Measurements from ENCODE around the gene TCOF1.

Gene TCOF1, protein sequence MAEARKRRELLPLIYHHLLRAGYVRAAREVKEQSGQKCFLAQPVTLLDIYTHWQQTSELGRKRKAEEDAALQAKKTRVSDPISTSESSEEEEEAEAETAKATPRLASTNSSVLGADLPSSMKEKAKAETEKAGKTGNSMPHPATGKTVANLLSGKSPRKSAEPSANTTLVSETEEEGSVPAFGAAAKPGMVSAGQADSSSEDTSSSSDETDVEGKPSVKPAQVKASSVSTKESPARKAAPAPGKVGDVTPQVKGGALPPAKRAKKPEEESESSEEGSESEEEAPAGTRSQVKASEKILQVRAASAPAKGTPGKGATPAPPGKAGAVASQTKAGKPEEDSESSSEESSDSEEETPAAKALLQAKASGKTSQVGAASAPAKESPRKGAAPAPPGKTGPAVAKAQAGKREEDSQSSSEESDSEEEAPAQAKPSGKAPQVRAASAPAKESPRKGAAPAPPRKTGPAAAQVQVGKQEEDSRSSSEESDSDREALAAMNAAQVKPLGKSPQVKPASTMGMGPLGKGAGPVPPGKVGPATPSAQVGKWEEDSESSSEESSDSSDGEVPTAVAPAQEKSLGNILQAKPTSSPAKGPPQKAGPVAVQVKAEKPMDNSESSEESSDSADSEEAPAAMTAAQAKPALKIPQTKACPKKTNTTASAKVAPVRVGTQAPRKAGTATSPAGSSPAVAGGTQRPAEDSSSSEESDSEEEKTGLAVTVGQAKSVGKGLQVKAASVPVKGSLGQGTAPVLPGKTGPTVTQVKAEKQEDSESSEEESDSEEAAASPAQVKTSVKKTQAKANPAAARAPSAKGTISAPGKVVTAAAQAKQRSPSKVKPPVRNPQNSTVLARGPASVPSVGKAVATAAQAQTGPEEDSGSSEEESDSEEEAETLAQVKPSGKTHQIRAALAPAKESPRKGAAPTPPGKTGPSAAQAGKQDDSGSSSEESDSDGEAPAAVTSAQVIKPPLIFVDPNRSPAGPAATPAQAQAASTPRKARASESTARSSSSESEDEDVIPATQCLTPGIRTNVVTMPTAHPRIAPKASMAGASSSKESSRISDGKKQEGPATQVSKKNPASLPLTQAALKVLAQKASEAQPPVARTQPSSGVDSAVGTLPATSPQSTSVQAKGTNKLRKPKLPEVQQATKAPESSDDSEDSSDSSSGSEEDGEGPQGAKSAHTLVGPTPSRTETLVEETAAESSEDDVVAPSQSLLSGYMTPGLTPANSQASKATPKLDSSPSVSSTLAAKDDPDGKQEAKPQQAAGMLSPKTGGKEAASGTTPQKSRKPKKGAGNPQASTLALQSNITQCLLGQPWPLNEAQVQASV (N-terminal part only)
- total RNA-seq = 110 to 283 (median 121) reads per million in 3 experiments

DNA sequence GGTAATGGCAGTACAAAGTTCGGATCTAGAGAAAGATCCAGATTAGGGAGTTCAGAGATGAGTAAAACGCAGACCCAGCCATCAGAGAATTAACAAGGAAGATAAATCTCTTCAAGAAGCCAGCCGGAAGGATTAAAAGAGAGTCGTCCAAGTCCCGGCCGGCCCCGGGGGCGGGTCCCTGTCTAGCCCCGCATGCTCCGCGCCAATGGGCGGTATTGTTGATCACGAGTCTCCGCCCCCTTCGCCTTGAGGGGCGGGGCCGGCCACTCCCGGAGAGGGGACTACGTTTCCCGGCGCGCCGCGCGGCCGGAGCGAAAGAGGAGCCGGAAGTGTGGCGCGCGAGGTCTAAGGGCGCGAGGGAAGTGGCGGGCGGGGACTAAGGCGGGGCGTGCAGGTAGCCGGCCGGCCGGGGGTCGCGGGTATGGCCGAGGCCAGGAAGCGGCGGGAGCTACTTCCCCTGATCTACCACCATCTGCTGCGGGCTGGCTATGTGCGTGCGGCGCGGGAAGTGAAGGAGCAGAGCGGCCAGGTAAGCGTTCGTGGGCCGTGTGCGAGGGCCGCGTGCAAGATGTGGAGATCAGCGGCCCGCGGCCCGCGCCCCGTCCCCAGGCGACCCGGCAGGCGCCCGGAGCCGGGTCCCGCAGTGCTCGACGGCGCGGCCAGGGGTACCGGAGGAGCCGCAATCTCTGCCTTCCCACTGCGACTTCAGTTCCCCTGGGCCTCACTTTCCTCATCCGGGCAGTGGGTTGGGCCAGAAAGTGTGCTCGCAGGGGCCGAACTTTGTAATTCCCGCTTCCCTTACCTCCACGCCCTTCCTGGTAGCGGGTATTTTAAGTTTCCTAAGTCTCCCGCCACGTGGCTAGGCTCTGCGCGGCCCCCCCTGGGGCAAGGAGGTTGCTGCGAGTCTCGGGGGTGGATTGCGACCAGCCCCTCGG lies at the start of gene TCOF1:
Gene TCOF1, plus strand, starts transcription at position 372 of the 935 bp plus-strand sequence. Its CDS starts 50 bp downstream, at position 422.
- peak; percentile 96 for DNase-seq

DNA sequence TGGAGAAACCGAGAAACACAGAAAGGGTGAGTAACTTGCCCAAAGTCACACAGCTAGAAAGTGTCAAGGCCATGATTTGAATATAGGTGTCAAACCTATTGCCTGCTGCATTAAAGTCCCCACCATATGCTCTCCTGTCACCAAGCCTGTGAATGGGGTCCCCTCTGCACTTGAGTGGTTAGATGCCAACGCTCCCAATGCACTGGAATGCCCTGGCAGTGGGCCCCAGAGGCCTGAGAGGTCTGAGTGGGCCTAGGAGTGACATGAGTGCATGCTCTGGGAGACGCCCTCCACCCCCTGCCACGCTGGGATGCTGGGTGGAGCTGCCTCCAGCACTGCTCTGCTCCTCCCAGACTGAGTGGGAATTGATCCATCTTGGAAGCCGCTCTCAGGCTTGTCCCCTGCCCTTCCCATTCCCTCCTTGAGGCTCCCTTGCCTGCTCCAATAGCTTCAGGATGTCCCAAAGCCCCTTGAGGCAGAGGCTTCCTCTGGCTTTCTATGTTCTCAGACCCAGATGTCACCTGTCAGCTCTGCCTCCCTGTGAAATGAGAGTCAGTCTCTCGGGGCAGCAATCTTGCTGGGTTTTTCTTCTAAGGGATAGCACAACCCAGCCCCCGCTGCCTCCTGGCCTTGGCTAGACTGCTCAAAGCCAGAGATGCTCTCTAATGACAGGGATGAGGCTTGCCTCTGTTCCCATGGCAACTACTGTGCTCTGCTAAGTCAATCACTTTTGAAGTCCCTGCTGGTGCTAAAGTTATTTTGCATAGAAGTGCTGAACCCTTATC lies 48.2 kb upstream of the TCOF1 start:
- DNase-seq = no peak

DNA sequence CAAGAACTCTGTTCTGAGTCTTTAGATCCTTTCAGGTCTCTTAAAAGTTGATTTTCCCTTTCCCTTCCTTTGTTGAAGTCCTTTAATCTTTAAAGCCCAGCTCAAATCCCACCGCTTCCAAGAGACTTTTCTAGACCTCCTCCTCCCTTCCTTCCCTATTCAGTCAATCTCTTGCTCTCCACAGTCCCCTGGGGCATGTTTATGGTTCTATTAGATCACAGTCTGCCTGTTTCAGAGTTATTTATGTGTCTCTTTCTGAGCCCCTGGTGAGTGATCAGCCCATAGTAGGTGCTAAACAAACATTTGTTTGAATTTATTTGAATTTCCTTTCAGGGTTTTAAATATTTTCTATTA lies 47.6 kb upstream of the TCOF1 start:
- no peak for DNase-seq

DNA sequence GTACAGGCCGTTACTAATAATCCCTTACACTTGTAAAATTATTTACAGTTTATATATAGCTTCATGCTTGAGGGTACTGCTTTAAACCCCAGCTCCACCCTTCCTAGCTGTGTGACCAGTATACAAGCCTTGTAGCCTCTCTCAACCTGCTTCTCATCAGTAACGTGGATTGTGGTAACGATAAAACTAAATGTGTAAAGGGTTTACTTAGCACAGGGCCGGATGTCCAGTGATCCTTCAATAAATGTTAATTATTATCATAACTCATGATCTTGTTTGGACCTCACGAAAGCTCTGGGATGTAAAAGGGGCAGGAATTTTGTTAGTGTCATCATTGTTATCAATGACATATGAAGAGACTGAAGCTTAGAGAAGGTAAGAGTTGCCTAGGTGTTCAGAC lies 47.3 kb upstream of the TCOF1 start:
- no peak for DNase-seq

DNA sequence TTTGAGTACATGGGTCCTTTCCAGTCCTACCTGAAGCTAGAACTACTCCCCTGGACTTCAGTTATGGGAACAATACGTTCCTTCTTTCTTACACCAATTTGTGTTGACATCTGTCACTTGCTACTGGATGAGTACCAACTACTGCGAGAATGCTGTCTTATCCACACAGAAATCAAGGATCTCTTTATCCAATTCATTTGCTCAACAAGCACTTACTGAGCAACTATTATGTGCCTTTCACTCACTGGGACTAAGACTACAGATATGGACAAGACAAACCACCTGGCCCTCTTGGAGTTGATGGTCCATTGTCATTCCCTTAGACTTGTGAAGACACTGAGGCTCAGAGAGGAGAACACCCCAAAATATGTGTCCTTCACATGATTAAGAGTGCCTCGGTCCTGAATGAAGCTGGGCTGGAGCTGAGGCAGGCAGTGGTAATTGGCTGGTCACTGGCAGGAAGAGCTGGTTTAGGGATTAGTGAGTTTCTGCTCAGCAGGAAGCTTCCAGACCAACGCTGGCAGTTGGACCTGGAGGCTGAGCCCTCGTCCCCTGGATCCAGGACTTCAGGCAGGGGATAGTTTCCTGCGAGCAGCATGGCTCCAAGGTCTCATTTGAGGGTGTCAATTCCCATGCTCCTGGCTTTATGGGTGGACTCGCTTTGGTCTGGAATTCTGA lies 46.3 kb upstream of the TCOF1 start:
- DNase-seq = no peak

DNA sequence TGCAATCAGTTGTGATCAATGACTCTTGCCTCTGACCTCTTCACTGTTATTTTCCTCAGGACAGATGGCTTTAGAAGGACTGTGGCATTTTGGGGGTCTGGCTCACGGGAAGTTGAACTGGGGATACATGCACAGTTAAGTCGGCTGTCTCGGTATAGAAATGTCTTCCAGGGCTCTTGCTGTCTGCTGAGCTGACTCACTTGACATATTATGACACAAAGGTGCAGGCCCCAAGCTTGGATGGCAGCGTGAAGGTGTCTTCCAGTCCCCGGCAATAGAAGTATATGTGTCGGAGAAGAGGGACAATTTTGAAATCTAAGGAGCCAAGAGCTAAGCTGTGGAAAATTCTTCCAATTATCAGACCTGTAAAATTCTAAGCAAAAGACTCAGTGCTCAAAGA lies 45.0 kb upstream of the TCOF1 start:
- DNase-seq = no peak

DNA sequence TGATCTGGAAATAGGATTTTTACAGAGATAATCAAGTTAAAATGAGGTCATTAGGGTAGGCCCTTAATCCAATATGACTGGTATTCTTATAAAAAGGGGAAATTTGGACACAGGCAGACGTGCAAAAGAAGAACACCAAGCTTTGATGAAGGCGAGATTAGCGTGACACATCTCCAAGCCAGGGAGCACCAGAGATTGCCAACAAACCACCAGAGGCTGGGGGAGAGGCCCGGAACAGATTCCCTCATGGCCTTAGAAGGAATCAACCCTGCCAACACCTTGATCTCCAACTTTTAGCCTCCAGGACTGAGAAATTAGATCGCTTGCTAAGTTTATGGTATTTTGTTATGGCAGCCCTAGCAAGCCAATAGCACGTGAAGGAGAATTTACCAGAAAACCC lies 44.0 kb upstream of the TCOF1 start:
- DNase-seq = no peak

DNA sequence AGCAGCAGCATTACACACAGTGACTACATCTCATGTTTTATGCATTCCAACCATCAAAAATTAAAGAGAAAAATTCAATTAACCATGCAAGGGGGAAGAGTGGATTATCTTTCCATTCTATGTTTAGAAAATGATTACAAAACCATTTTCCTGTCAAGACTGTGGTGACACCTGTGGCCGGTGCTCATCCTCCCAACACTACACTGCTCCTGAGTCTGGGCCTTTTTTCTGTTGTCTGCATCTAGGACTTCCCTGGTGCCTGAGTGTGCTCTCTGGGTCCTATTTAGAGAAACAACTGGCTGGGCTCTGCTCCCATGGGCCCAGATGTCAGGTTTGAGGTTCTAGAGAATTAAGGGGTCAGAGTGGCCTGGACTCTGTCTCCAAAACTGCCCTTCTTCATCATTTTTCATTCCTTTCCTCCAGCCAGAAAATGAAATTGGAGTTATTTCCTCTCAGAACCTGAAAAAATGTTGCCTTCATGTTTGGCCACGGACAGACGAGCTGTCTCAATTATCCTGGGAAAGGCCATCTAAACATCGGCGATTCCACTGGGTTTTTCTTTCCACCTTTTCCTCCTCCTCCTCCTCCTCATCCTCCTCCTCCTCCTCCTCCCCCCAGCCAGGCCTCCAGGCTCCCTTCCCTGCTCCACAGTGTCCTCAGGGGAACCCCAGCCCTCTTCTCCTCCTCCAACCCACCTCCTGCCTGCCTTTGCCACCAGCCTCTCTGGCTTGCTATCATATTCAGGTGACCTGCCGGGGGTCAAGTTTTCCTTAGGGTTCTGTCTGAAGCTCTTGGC lies 43.4 kb upstream of the TCOF1 start:
- no peak for DNase-seq

DNA sequence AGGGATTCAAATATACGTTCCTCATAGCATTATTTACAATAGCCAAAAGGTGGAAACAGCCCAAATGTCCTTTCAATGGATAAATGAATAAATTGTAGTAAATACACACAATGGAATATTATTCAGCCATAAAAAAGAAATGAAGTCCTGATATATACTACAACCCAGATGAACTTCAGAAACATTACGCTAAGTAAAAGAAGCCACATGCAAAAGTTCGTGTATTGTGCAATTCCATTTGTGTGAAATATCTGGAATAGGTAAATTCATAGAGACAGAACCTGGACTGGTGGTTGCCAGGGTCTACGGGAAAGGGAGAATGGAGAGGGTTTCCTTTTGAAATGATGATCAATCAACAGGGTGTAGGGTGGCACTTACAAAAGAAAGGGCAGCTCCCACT lies 42.3 kb upstream of the TCOF1 start:
- no peak for DNase-seq

DNA sequence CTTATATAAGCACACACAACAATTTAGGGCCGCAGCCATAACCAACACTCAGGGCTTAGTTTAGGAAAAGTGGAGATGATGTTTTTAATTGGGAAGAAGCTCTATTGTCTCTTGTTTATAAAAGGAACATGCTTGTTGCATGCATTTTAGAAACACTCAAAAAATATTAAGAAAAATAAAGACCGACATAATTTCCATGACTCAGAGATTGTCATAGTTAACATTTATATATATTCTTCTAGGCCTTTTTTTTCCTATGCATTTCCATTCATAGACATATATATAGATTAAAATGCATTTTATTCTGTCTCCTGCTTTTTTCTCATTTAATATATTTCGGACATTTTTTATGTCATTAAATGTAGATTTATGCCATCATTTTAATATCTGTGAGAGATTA lies 41.2 kb upstream of the TCOF1 start:
- no peak for DNase-seq

DNA sequence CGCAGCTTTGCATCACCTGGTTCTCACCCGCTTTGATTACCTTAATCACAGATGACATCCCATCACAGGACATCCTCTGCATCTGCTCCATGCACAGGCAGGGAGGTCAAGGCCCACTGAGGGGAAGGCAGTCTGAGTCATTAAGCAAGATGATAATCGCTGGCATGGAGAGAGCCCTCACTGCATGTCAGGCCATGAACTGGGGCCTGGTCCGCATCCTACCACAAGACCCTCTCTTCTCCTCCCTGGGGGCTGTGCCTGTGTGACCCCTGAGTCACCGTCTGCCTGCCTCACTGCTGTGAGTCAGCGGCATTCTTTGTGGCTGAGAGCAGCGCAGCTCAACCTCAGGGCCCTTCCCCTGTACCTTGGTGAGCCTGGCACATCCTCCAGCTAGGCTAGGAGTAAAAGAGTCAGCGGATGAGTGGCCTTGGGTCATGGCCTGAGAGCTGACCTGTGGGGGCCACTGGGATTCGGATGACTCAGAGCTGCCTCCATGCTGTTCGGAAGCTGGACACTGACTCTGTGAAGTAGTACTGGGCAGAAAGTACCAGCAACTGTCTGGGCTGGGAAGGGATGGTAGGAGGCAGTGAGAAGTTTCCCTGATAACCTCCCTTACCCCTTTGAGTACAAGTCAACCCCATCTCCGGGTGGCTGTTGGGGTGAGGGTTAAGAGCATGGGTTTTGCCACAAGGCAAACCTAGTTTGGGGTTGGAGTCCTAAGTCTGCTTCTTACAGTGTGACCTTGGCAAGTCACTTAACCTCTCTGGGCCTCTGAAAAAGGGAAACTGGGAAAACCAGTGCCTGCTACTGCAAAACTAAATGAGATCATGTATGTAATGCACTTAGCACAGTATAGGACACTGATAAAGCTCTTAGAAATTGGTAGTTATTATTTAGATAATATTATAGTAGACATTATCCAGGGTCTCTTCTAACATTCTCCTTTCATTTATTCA lies 40.2 kb upstream of the TCOF1 start:
- DNase-seq = no peak

DNA sequence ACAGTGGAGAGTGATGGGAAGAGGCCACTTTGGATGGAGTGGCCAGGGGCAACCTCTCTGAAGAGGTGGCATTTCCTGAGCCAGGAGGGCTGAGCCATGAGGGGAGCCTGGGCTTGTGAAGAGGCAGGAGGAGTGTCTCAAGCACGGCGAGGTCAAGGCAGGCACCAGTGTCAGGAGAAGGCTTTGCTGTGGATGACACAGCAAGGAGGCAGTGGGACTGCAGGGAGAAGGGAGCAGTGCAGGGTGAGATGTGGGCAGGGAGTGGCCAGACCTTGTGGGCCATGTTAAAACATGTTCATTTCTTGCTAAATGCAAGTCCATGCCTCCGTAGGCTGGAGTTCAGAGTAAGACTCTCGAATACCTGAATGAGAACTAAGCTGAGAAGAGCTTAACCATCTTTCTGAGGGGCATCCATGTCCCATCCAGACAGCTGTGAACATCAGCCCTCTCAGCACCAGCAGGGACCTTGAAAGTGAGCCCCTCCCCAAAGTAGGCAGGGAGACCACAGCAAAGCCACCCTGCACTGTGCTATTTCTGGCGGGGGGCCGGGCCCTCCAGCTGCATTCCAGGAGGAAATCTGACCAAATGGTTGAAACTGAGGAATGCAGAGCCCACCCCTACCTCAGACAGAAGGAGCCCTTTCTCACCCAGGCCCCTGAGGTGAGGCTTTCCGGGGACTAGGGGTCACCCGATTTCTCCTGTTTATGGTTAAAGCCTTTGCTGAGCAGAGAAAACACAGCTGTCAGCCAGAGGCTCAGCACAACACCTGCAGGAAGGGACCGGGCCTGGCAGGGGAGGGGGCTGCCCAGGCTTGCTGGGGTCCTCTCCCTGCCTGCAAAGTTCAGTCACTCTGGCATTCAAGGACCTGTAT lies 38.6 kb upstream of the TCOF1 start:
- no peak for DNase-seq

DNA sequence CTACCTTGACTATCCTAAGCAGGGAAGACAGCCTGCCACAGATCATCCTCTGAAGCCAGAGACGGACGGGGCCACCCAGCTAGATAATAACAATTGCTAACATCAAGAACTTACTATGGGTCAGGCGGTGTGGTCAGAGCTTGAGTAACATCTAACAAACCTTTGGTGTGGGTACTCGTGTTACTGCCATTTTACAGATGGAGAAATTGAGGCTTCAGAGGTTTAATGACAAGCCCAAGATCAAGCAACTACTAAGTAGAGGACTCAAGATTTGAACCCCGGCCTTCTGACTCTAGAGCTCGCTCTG lies 38.1 kb upstream of the TCOF1 start:
- no peak for DNase-seq

DNA sequence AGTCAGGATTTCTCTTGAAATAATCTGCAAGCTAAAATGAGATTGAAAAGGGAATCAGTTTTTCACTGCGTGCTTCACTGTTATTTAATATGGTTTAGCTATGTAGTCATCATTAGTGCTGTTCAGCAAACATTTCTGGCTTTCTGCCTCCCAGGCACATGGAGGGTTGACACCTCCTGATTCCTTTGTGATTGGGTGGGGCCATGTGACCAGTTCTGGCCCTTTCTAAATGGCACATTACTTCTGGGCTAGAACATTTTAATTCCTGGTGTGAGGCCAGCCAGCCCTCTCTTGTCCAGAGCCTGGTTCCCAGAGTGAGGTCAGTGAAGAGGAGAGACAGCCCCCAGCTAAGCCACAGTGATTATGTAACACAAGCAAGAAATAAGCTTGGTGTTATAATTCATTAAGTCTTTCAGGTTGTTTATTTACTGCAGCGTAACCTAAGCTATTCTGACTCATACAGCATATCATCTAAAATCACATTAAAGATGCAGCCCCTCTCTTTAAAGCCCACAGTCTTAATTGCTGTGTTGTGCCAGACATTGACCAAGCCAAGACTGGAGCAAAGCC lies 37.4 kb upstream of the TCOF1 start:
- DNase-seq = no peak

DNA sequence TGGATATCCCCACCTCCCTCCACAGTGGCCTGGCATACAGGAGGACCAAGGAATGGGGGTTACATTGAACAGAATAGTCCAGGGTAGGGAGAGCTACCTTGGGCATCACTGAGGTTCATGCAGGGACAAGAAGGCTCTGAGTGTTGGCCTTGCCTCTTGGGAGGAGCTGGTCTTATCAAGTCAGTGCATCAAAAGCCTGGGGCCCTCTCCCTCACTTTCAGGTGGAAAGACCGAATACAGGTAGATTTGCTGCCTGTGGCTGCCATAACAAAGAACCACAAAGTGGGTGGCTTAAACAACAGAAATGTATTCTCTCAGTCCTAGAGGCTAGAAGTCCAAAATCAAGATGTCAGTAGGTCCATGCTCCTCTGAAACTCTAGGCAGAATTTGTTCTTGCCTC lies 36.3 kb upstream of the TCOF1 start:
- no peak for DNase-seq

DNA sequence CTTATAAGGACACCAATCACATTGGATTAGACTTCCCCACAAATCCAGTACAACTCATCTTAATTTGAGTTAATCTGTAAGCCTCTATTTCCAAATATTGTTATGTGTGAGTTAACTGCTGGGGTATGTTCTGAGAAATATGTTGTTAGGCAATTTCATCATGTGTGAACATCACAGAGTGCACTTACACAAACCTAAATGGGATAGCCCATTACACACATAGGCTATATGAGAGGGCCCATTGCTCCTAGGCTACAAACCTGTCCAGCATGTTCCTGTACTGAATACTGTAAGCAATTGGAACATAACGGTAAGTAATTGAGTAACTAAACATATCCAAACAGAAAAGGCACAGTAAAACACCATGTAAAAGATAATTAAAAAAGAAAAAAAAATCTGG lies 35.7 kb upstream of the TCOF1 start:
- no peak for DNase-seq

DNA sequence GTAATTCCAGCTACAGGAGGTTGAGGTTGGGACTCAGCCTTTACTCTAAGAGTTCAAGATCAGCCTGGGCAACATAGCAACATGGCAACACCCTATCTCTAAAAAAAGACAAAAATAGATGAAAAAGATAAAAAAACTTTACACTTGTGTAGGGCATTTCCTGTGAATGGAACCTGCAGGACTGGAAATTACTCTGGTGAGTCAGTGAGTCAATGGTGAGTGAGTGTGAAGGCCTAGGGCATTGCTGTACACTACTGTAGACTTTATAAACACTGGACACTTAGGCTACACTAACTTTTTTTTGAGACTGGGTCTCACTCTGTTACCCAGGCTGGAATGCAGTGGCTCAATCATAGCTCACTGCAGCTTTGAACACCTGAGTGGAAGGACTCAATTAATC lies 35.3 kb upstream of the TCOF1 start:
- no peak for DNase-seq

Data from central memory CD4-positive, alpha-beta T cell (primary cell).